Choroid plexus epithelial cell (primary cell): ENCODE results near the gene C10orf53.
"Not testable (repeated sequence)": the region's sequence is repeated elsewhere in the genome, so short reads cannot be mapped to it uniquely, and the experiment has no call there.

Experiments
- DNase-seq: peaks from one replicate; pipeline ENCODE4 v3.0.0-alpha.2; 2010; ENCODE audit warnings: low read depth
- H3K4me3 ChIP-seq: 2 replicates; pipeline ENCODE4 v1.5.1; 2011; ENCODE audit warnings: low read depth, mild to moderate bottlenecking, control low read depth, low read length, moderate library complexity
- CTCF ChIP-seq: conservative IDR thresholded peaks from 2 replicates; pipeline ENCODE4 v1.5.1; 2011; ENCODE audit warnings: low read depth, mild to moderate bottlenecking, control low read depth, inconsistent platforms, low read length, moderate library complexity

C10orf53 gene

DNA sequence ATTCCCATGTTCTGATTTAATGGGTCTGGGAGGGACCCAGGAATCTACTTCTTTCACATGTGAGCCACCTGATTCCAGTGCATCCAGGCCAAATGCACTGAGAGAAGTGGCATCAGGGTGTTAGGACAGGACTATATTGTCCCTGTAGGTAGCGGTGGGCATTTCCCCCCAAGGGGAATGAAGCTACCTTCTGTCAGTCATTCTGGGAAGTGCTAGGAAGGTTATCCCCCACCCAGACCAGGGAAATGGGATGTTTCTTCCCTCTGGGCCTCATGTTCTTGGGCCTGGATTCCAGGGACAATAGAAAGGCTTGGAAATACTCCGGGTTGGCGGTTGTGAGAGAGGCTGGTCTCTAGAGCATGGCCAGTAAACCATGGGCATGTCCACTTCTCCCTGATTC lies 20.8 kb downstream of the C10orf53 start:
- DNase-seq = no peak
- no peak overlapping the region for H3K4me3 ChIP-seq
- TF ChIP-seq CTCF = no peak

- DNase-seq = no peak
- no peak for TF ChIP-seq CTCF
- H3K4me3 ChIP-seq = no peak overlapping the region
These were observed 21.5 kb downstream of the C10orf53 start for GRCh38 chr10:49700997-49701396.

DNA sequence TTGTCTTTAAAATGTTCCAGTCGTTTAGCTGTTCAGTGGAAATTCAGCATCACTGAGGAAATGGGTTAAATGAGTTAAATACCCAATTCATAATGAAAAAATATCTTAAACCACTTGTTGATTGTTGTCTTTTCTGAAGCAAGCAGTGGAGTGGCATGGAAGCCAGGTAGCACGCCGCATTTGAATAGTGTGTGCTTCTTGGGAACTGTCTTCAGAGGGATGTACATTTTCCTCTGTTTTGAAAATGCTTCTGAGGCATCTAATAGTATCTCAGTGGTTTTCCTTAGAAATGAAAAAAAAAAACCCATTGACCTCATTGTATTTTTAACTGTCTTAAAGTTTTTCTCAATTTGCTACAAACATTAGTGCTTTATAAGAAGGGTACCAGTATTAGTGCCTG lies 28.1 kb downstream of the C10orf53 start:
- DNase-seq = no peak
- no peak overlapping the region for H3K4me3 ChIP-seq
- no peak for TF ChIP-seq CTCF

- DNase-seq = no peak
- TF ChIP-seq CTCF = no peak
- no peak overlapping the region for H3K4me3 ChIP-seq
These were observed 30.5 kb downstream of the C10orf53 start for GRCh38 chr10:49709934-49710333.

DNA sequence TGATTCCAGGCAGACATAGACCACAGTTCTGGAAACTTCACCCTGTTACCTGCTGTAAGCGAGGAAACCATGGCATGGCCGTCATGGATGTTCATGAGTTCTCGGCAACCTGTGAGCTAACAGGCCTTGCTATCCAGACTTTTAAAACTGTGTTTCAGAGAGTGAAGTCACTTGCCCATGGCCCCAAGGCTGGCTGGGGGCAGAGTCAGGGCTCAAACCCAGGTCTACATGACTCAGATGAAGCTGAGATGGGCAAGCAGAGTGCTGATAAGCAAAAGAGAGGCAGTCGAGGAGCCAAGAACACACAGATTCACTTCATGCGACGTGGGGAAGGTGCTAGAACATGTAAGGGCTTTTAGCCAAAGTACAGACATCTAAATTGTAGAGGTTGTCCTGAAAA lies 31.5 kb downstream of the C10orf53 start:
- H3K4me3 ChIP-seq = no peak overlapping the region
- no peak for TF ChIP-seq CTCF
- DNase-seq = no peak

DNA sequence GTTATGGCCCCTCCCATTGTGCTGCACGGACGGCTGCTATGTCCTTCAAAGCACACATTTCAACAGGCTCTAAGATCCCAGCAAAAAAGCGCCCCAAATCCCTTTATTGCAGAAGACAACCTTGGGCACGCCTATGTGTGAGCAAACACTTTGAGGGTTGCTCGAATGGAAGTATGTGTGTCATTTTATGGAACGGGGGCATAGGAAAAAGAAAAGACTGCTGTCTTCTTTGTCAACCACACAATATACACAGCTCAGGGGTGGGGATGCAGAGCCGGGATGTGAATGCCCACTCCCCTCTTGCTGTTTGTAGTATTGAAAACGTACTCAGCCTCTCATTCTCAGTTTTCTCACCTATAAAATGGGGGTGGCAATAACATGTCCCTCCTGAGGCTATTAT lies 32.0 kb downstream of the C10orf53 start:
- H3K4me3 ChIP-seq = no peak overlapping the region
- TF ChIP-seq CTCF = no peak

GRCh38 chr10:49713266-49713665 lies 33.8 kb downstream of the C10orf53 start:
- no peak overlapping the region for H3K4me3 ChIP-seq
- DNase-seq = no peak
- no peak for TF ChIP-seq CTCF

More for the DNA sequence above, 32.0 kb downstream of the C10orf53 start:
- DNase-seq = no peak

DNA sequence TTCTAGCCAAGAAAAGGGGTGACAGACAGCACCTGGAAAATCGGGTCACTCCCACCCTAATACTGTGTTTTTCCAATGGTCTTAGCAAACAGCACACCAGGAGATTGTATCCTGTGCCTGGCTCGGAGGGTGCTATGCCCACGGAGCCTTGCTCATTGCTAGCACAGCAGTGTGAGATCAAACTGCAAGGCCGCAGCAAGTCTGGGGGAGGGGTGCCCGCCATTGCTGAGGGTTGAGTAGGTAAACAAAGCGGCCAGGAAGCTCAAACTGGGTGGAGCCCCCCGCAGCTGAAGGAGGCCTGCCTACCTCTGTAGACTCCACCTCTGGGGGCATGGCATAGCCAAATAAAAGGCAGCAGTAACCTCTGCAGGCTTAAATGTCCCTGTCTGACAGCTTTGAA lies 35.7 kb downstream of the C10orf53 start:
- H3K4me3 ChIP-seq, DNase-seq: not testable (repeated sequence)
